CD4-positive, alpha-beta T cell (primary cell): Measurements from ENCODE around the gene CACNA1D. TPM values are rescaled to one million over a fixed set of nuclear protein-coding genes. Genes with fewer than 3 reads are reported as not detected.

Experiments used
- ATAC-seq: fragments of 200-7000 bp; cut with Tn5 transposase; one replicate; pipeline ENCODE4 v1.10.0; 2022; ENCODE audit warnings: mild to moderate bottlenecking; ENCODE audit not compliant: poor library complexity
- CTCF ChIA-PET: fragments of 350-600 bp; sonication (Branson Sonifier 250); formaldehyde crosslinking; loops from one replicate; lab custom pipeline; 2021; ENCODE audit warnings: antibody characterized with exemption, inconsistent platforms; lab: Charles Lee
- POLR2A ChIA-PET: fragments of 350-600 bp; sonication (Branson Sonifier 250); formaldehyde crosslinking; loops from one replicate; lab custom pipeline; 2021; ENCODE audit warnings: antibody characterized with exemption, inconsistent platforms; lab: Charles Lee
- DNase-seq, 14 experiments: peaks; one replicate each; pipeline ENCODE4 v3.0.0-alpha.2; 2013 to 2020; ENCODE audit warnings: mixed read lengths in 2 of 14
- H3K27ac ChIP-seq, 2 donors: one replicate each; pipeline versions ENCODE4 v1.5.1 to v1.7.0; 2013; ENCODE audit warnings: low read length in 2 of 2, low read depth in 1 of 2, mild to moderate bottlenecking in 1 of 2
- H3K27me3 ChIP-seq, 2 experiments: 1 replicate in 1 of 2; 2 replicates in 1 of 2; pipeline versions ENCODE4 v1.6.1 to v1.7.0; 2013; ENCODE audit warnings: low read length in 2 of 2, control low read depth in 1 of 2, mild to moderate bottlenecking in 1 of 2, moderate library complexity in 1 of 2; ENCODE audit not compliant: insufficient read depth in 2 of 2, control insufficient read depth in 1 of 2
- H3K36me3 ChIP-seq: one replicate; pipeline ENCODE4 v1.6.1; 2013; ENCODE audit warnings: low read length, control low read depth; ENCODE audit not compliant: insufficient read depth
- H3K4me1 ChIP-seq: one replicate; pipeline ENCODE4 v1.6.1; 2013; ENCODE audit warnings: low read length, control low read depth; ENCODE audit not compliant: insufficient read depth
- H3K4me3 ChIP-seq: one replicate; pipeline ENCODE4 v1.5.1; 2013; ENCODE audit warnings: mild to moderate bottlenecking, low read length, moderate library complexity
- H3K9me3 ChIP-seq, 2 experiments: 1 replicate in 1 of 2; 2 replicates in 1 of 2; pipeline versions ENCODE4 v1.6.1 to v1.7.0; 2013; ENCODE audit warnings: low read length in 2 of 2, mild to moderate bottlenecking in 2 of 2, control low read depth in 1 of 2, moderate library complexity in 1 of 2; ENCODE audit not compliant: control insufficient read depth in 1 of 2, insufficient read depth in 1 of 2
- H3K27ac Mint-ChIP-seq: one replicate; pipeline ENCODE4 v1.8.0; 2020; ENCODE audit warnings: mixed read lengths
- H3K27me3 Mint-ChIP-seq: one replicate; pipeline ENCODE4 v1.8.0; 2021; ENCODE audit warnings: mixed read lengths
- H3K36me3 Mint-ChIP-seq: one replicate; pipeline ENCODE4 v1.8.0; 2021; ENCODE audit warnings: low read depth, mixed read lengths
- H3K4me1 Mint-ChIP-seq: one replicate; pipeline ENCODE4 v1.8.0; 2021; ENCODE audit warnings: low read depth, mixed read lengths
- H3K4me3 Mint-ChIP-seq: one replicate; pipeline ENCODE4 v1.8.0; 2020; ENCODE audit warnings: mild to moderate bottlenecking, mixed read lengths
- H3K9me3 Mint-ChIP-seq: one replicate; pipeline ENCODE4 v1.8.0; 2020; ENCODE audit warnings: mixed read lengths
- CTCF ChIP-seq: fragments of 200-600 bp; IDR thresholded peaks from one replicate; pipeline ENCODE4 v1.8.0; 2022; ENCODE audit warnings: antibody characterized with exemption, mild to moderate bottlenecking
- intact Hi-C, 2 experiments: fragments of 100-400 bp; cut with DNase I in 1 of 2; cut with micrococcal nuclease in 1 of 2; formaldehyde crosslinking; loops; one replicate each; pipeline versions ENCODE4 v1.15.1 to v1.9.0; 2023 to 2025; cut with DNase I, micrococcal nuclease
- total RNA-seq, 174 experiments: library from RNA in 2 of 174; stranded (reverse) in 2 of 174; gene quantifications; one replicate each; pipeline ENCODE4 v1.2.3 and lab custom pipeline; 2021 to 2026

The CACNA1D gene
- total RNA-seq, 2 experiments from 2014 or later: not detected

GRCh38 chr3:53780171-53780570 lies 285.8 kb downstream of the CACNA1D start:
- H3K9me3 Mint-ChIP-seq: no peaks in the 10 kb centered on the region
- H3K27ac ChIP-seq: no peak overlapping the region
- H3K27me3 Mint-ChIP-seq: no peaks in the 10 kb centered on the region
- DNase-seq (no peak), ATAC-seq (no peak)
- ChIA-PET POLR2A (no interaction called here), CTCF (no interaction called here)
- no peaks in the 10 kb centered on the region for H3K36me3 Mint-ChIP-seq
- no peaks in the 10 kb centered on the region for H3K4me1 Mint-ChIP-seq
- H3K9me3 ChIP-seq: no peaks in the 10 kb centered on the region
- no peaks in the 10 kb centered on the region for H3K36me3 ChIP-seq
- no peak overlapping the region for H3K27ac Mint-ChIP-seq
- H3K4me3 Mint-ChIP-seq: no peak overlapping the region
- H3K4me3 ChIP-seq: no peak overlapping the region
- intact Hi-C loops: no loop called here
- no peaks in the 10 kb centered on the region for H3K4me1 ChIP-seq
- H3K27me3 ChIP-seq: no peaks in the 10 kb centered on the region
- no peak for TF ChIP-seq CTCF

- no peaks in the 10 kb centered on the region for H3K4me1 Mint-ChIP-seq
- Histone ChIP-seq H3K4me3 (no peak overlapping the region), H3K27ac (no peak overlapping the region), H3K4me1 (no peaks in the 10 kb centered on the region), H3K9me3 (no peaks in the 10 kb centered on the region), H3K27me3 (no peaks in the 10 kb centered on the region), H3K36me3 (no peaks in the 10 kb centered on the region)
- H3K27me3 Mint-ChIP-seq: no peaks in the 10 kb centered on the region
- no peaks in the 10 kb centered on the region for H3K9me3 Mint-ChIP-seq
- intact Hi-C loops: no loop called here
- H3K4me3 Mint-ChIP-seq: no peak overlapping the region
- no peaks in the 10 kb centered on the region for H3K36me3 Mint-ChIP-seq
- ChIA-PET POLR2A (no interaction called here), CTCF (no interaction called here)
- TF ChIP-seq CTCF: no peak
- no peak for DNase-seq
- H3K27ac Mint-ChIP-seq: no peak overlapping the region
- no peak for ATAC-seq
These were observed 286.4 kb downstream of the CACNA1D start for GRCh38 chr3:53780806-53781205.

- Histone ChIP-seq H3K27ac (no peak overlapping the region), H3K9me3 (no peaks in the 10 kb centered on the region), H3K4me1 (no peaks in the 10 kb centered on the region), H3K36me3 (no peaks in the 10 kb centered on the region), H3K27me3 (no peaks in the 10 kb centered on the region), H3K4me3 (no peak overlapping the region)
- no peak overlapping the region for H3K4me3 Mint-ChIP-seq
- ATAC-seq (no peak), DNase-seq (no peak)
- H3K36me3 Mint-ChIP-seq: no peaks in the 10 kb centered on the region
- no peak overlapping the region for H3K27ac Mint-ChIP-seq
- H3K27me3 Mint-ChIP-seq: peaks cover 5% of the 10 kb centered on the region
- no peak for TF ChIP-seq CTCF
- H3K9me3 Mint-ChIP-seq: no peaks in the 10 kb centered on the region
- ChIA-PET POLR2A (no interaction called here), CTCF (no interaction called here)
- intact Hi-C loops: no loop called here
- H3K4me1 Mint-ChIP-seq: no peaks in the 10 kb centered on the region
These were observed 292.6 kb downstream of the CACNA1D start for GRCh38 chr3:53787016-53787415.
